ENCODE measurements around the gene KLHL25.

DNA sequence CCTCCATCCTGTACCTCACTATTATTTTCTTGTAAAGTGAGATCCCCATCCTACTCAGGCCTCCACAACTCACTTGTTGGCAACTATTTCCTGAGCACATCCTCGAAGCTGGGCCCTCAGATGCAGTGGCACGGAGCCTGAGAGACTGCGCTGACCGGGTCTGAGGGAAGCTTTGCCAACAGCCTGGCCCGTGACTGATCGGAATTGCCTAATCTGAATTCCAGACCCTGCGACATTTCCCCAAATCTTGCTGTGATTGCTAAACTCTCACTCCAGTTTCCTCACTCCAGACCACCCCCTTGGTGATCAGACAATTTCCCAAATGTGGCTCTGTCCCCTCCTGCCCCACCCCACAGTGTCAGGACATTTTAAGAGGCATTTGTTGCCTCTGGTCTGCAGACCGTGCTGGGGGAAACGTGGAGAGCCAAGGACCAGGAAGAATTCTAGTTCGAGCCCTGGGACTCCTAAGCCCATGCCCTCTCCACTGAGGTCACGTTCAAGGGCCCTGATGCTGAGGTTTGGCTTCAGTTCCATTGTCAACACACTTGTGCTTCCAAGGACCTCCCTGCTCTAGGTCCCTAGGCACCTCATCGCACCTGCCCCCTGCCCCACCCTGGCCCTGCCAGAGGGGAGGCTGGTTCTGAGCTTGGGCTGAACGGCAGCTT is 22.8 kb downstream of the KLHL25 start:
- TF ChIP-seq POLR2AphosphoS5 (IDR thresholded peaks at IDR 0.05) (peak in 3 of 4 donors; percentile 11 to 60 (median 24)), POLR2A (IDR thresholded peaks at IDR 0.05) (no peak), EP300 (IDR thresholded peaks at IDR 0.05) (peak in 2 of 4 donors; percentile 30 to 42)
- TF ChIP-seq, protein P1, sequence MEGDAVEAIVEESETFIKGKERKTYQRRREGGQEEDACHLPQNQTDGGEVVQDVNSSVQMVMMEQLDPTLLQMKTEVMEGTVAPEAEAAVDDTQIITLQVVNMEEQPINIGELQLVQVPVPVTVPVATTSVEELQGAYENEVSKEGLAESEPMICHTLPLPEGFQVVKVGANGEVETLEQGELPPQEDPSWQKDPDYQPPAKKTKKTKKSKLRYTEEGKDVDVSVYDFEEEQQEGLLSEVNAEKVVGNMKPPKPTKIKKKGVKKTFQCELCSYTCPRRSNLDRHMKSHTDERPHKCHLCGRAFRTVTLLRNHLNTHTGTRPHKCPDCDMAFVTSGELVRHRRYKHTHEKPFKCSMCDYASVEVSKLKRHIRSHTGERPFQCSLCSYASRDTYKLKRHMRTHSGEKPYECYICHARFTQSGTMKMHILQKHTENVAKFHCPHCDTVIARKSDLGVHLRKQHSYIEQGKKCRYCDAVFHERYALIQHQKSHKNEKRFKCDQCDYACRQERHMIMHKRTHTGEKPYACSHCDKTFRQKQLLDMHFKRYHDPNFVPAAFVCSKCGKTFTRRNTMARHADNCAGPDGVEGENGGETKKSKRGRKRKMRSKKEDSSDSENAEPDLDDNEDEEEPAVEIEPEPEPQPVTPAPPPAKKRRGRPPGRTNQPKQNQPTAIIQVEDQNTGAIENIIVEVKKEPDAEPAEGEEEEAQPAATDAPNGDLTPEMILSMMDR (IDR thresholded peaks at IDR 0.05), result no peak

Data from sigmoid colon (tissue), 4 donors.